Heart left ventricle (tissue), 16 donors: ENCODE data around the gene RNF144B. TPM values are rescaled to one million over a fixed set of nuclear protein-coding genes. Genes with fewer than 3 reads are reported as not detected.

Experiments
- ATAC-seq, 4 donors: fragments of 200-7000 bp; cut with Tn5 transposase; one replicate each; pipeline ENCODE4 v1.9.1; 2020 to 2022; ENCODE audit warnings: moderate library complexity in 4 of 4, mild to moderate bottlenecking in 3 of 4, moderate number of reproducible peaks in 1 of 4
- DNase-seq, 5 donors: peaks; one replicate each; pipeline ENCODE4 v3.0.0-alpha.2; 2020
- H3K27ac ChIP-seq, 12 donors: fragments of 200-600 bp; sonication (generic) in 4 of 12; one replicate each; pipeline versions ENCODE4 v1.5.0 to v1.8.0; 2016 to 2022; ENCODE audit warnings: mild to moderate bottlenecking in 2 of 12
- H3K27me3 ChIP-seq, 9 donors: fragments of 200-600 bp; sonication (generic) in 2 of 9; one replicate each; pipeline versions ENCODE4 v1.5.1 to v1.8.0; 2016 to 2022; ENCODE audit warnings: mild to moderate bottlenecking in 3 of 9
- H3K36me3 ChIP-seq, 9 donors: fragments of 200-600 bp; sonication (generic) in 2 of 9; one replicate each; pipeline versions ENCODE4 v1.5.0 to v1.8.0; 2018 to 2022; ENCODE audit warnings: mild to moderate bottlenecking in 2 of 9
- H3K4me1 ChIP-seq, 12 donors: fragments of 200-600 bp; sonication (generic) in 4 of 12; one replicate each; pipeline versions ENCODE4 v1.5.0 to v1.8.0; 2016 to 2022; ENCODE audit warnings: mild to moderate bottlenecking in 3 of 12
- H3K4me3 ChIP-seq, 12 donors: fragments of 200-600 bp; sonication (generic) in 4 of 12; one replicate each; pipeline versions ENCODE4 v1.5.0 to v1.8.0; 2017 to 2022; ENCODE audit warnings: mild to moderate bottlenecking in 9 of 12, moderate library complexity in 4 of 12
- H3K9me3 ChIP-seq, 12 donors: fragments of 200-600 bp; sonication (generic) in 4 of 12; one replicate each; pipeline versions ENCODE4 v1.5.0 to v1.8.0; 2016 to 2022; ENCODE audit warnings: mild to moderate bottlenecking in 1 of 12
- POLR2A ChIP-seq, 2 donors: fragments of 450-650 bp; IDR thresholded peaks; one replicate each; pipeline ENCODE4 v1.6.1; 2017; ENCODE audit warnings: antibody characterized with exemption in 2 of 2, mild to moderate bottlenecking in 2 of 2, moderate library complexity in 2 of 2
- WGBS, 4 donors: extraction: QIAGEN DNeasy Blood & Tissue Kit in 2 of 4; methylation state at CpG; one replicate each; pipeline versions ENCODE4 v1.1.5 to v1.1.7; 2013 to 2018; 5-methylcytosine and 5-hydroxymethylcytosine counted together
- intact Hi-C, 10 donors: fragments of 100-400 bp; cut with DNase I; formaldehyde crosslinking; loops; one replicate each; pipeline versions ENCODE4 v1.11.1 to v1.14.2; 2022
- long read RNA-seq, 3 donors: library from polyadenylated mRNA; unstranded; transcript quantifications; one replicate each; pipeline ENCODE4 v2.0.0, GENCODE V29; 2020 to 2021
- polyA plus RNA-seq, 2 donors: library from polyadenylated mRNA; stranded (reverse); fragments of 200-250 nt; gene quantifications; one replicate each; pipeline ENCODE4 v1.2.3, GENCODE V29; 2013
- total RNA-seq, 9 donors: library from RNA; depleted of rRNA in 2 of 9; stranded (reverse); fragments of >200 nt in 2 of 9; fragmentation: NEBNext Ultra II Directional in 3 of 9; extraction: Animal tissue kit (Norgen Biotek cat#: 25700) in 3 of 9; gene quantifications; one replicate each; pipeline versions ENCODE4 v1.1.0 to v1.2.4, GENCODE V29; 2016 to 2023
- TF ChIP-seq, protein P1 (sequence below), 12 donors: fragments of 200-600 bp; sonication (generic) in 4 of 12; IDR thresholded peaks; one replicate each; pipeline versions ENCODE4 v1.5.0 to v1.8.0; 2018 to 2022; ENCODE audit warnings: antibody characterized with exemption in 12 of 12, mild to moderate bottlenecking in 5 of 12
- donor health status: ischemic (EF 13 %, LVEDD 7.1; RV severe dilation, severe dysfunction).
- donor health status: healthy with polysubstance abuse.
- donor health status: DM: no; HTN: yes; CAD: no.
- donor health status: DM: no; HTN: no; CAD: no.
- donor health status: ischemic (EF 25% LVEDD 6.9; RV normal size, moderate dysfunction).
- donor health status: ischemic (EF 25% LVEDD 5.7; RV mildly dilated, moderate dysfunction).
- donor health status: healthy.
- donor health status: DM: yes; HTN: yes; CAD: no.
- donor health status: ischemic (EF 35%, LVEDD 5.7; RV mildly dilated, moderate dysfunction).
- donor health status: nonischemic (EF 11% LVEDD 7.7; RV severe dilation, severe dysfunction).
- donor health status: DM: yes; HTN: yes; CAD: no.
- donor health status: PGD.
- donor health status: ischemic (EF 29% LVEDD 5.4; RV normal size, mild dysfunction).
- donor health status: nonischemic (EF 23%, LVEDD 6.1; RV moderate dilation, normal function).

Gene RNF144B
- total RNA-seq (10 to 100 TPM in 5 of 9 donors, 1 to 10 TPM in 4; 7.1 to 20.7 (median 12.3) TPM), polyA plus RNA-seq (1 to 10 TPM; 6.1 to 8.0 TPM)
- long read RNA-seq, donor 1, full-length matches to known transcripts = 5 of 14 reads
- long read RNA-seq, donor 1, partial matches to known transcripts = 3 of 14 reads
- long read RNA-seq, donor 1, other reads (novel, unspliced or antisense) = 6 of 14 reads
- long read RNA-seq, donor 2, full-length matches to known transcripts = 10 of 24 reads
- long read RNA-seq, donor 2, partial matches to known transcripts = 8 of 24 reads
- long read RNA-seq, donor 2, other reads (novel, unspliced or antisense) = 6 of 24 reads
- long read RNA-seq, donor 3, full-length matches to known transcripts = 17 of 22 reads
- long read RNA-seq, donor 3, partial matches to known transcripts = 3 of 22 reads
- long read RNA-seq, donor 3, other reads (novel, unspliced or antisense) = 2 of 22 reads

DNA sequence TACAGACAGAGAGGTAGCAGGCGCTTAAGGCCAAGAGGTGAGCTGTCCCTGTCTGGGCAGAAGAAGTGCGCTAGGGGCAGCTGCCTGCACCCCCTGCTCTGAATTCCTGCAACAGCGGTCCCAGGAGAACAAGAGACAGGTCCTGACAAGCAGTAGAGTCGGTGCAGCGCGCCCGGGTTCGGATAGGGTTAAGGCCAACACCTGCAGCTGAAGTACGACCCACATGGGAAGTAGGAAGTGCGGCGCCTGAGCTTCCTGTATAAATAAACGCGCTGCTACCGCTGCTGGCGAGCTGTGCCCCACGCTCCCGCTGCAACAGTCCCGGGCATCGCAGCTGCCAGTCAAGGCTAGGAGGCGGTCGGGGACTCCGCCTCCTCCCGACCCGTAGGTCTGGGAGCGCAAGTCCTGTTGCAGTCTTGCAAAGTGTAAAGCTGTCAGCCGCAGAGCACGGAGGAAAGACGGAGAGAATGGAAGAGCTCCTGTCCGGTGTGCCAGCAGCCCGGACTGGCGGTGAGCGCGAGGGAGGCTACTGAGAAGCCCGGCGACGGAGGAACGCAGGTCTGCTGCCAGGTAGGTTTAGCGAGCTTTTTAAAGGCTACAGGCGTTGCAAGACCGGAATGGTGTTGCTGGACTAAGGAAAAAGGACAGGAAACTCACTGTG, at the start of gene RNF144B:
TSS of gene RNF144B (plus strand) at position 290 of the 661 bp plus-strand sequence. CDS start 12,185 bp downstream, outside the sequence.
- Histone ChIP-seq H3K27me3 (no peaks in the 10 kb centered on the region), H3K9me3 (no peaks in the 10 kb centered on the region), H3K4me3 (peak within 1 kb of the TSS; percentile 50 to 83 (median 68)), H3K27ac (peak within 1 kb of the TSS; percentile 53 to 91 (median 76)), H3K36me3 (no peaks in the 10 kb centered on the region), H3K4me1 (peaks cover 0 to 47% (median 19%) of the 10 kb centered on the region in 12 donors)
- ATAC-seq = peak; percentile 93 to 98 (median 97)
- WGBS, 4 donors = 2 to 3% (median 2%) methylated on average over 35 to 40 of the region's 40 CpGs
- peak in 1 of 2 donors; percentile 77 for TF ChIP-seq POLR2A (IDR thresholded peaks at IDR 0.05)
- TF ChIP-seq, protein P1, sequence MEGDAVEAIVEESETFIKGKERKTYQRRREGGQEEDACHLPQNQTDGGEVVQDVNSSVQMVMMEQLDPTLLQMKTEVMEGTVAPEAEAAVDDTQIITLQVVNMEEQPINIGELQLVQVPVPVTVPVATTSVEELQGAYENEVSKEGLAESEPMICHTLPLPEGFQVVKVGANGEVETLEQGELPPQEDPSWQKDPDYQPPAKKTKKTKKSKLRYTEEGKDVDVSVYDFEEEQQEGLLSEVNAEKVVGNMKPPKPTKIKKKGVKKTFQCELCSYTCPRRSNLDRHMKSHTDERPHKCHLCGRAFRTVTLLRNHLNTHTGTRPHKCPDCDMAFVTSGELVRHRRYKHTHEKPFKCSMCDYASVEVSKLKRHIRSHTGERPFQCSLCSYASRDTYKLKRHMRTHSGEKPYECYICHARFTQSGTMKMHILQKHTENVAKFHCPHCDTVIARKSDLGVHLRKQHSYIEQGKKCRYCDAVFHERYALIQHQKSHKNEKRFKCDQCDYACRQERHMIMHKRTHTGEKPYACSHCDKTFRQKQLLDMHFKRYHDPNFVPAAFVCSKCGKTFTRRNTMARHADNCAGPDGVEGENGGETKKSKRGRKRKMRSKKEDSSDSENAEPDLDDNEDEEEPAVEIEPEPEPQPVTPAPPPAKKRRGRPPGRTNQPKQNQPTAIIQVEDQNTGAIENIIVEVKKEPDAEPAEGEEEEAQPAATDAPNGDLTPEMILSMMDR (IDR thresholded peaks at IDR 0.05) = no peak
- intact Hi-C loops = loop anchor here in 3 of 10 donors (2.0 to 10.0 kb wide), 4 partner anchors 60 to 122 kb away; partner anchors contain the start of gene DEK (in 1 of the 3)
- DNase-seq = peak; percentile 82 to 93 (median 90)

DNA sequence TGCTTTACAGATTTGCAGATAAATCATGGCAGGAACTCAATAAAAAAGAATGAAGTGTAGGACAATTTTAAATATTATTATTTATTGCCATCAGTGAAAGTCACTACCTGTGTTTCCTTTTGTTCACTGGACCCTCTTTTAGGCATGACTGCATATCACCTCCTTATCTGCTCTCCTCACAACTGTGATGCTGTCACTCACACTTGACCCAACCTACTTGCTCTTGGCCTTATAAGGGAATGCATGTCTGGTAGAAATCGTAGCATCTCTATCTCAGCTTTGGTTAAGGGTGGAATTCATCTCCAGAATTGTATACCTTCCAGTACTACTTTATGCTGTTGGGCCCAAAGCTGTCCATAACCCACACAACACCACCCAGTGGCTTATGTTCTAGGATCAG, 47.6 kb upstream of the RNF144B start:
- H3K4me1 ChIP-seq = no peaks in the 10 kb centered on the region
- no peaks in the 10 kb centered on the region for H3K36me3 ChIP-seq
- no peak for DNase-seq
- WGBS, 4 donors = 40 to 50% (median 43%) methylated on average over 1 of the region's 1 CpG
- H3K9me3 ChIP-seq = no peaks in the 10 kb centered on the region
- intact Hi-C loops = no loop called here
- H3K4me3 ChIP-seq = no peak overlapping the region
- no peak overlapping the region for H3K27ac ChIP-seq
- no peaks in the 10 kb centered on the region for H3K27me3 ChIP-seq
- TF ChIP-seq, protein P1 (IDR thresholded peaks at IDR 0.05) = no peak
- TF ChIP-seq POLR2A (IDR thresholded peaks at IDR 0.05) = no peak
- no peak for ATAC-seq

DNA sequence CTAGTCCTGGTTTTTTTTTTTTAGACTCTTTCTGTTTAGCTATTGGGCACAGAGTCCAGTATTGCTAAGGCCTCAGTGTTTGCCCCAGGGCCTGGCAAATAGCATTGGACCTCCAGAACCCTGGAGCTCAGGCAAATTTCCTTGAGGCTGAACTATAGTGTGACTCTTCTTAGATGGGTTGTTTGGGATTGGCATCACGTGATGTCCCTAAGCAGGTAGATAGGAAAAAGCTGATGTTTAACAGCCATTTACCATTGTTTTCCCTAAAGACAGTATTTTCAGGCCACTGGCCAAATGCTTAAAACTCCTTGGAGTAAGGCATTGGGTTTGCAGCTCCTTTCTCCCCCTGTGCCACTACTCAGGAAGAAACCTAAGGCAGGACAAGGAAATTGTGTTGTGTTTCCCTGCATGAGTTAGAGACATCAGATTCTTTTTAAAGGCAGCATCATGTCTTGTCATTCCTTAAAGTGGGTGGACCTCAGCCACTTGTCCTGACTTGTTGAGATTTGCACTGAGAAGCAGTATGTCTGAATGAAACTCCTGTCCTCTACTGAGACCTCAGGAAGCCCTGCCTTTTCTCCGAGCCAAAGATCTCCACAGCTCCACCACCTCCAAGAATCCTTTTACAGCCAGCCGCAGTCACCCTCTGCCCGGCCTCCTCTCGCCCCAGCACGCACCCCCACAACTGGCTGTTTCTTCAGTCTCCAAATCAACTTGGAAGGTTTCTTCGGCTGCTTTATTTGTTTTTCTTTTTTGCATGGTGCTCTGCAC, 46.2 kb upstream of the RNF144B start:
- Histone ChIP-seq H3K36me3 (no peaks in the 10 kb centered on the region), H3K9me3 (no peaks in the 10 kb centered on the region), H3K4me3 (no peak overlapping the region), H3K4me1 (no peaks in the 10 kb centered on the region), H3K27me3 (no peaks in the 10 kb centered on the region), H3K27ac (no peak overlapping the region)
- ATAC-seq (no peak), DNase-seq (no peak)
- intact Hi-C loops = no loop called here
- WGBS, 4 donors = 82 to 93% (median 91%) methylated on average over 7 of the region's 7 CpGs
- TF ChIP-seq POLR2A (IDR thresholded peaks at IDR 0.05) = no peak
- TF ChIP-seq, protein P1 (IDR thresholded peaks at IDR 0.05) = no peak
